ENCODE results near the gene CCDC91.

CCDC91 gene

DNA sequence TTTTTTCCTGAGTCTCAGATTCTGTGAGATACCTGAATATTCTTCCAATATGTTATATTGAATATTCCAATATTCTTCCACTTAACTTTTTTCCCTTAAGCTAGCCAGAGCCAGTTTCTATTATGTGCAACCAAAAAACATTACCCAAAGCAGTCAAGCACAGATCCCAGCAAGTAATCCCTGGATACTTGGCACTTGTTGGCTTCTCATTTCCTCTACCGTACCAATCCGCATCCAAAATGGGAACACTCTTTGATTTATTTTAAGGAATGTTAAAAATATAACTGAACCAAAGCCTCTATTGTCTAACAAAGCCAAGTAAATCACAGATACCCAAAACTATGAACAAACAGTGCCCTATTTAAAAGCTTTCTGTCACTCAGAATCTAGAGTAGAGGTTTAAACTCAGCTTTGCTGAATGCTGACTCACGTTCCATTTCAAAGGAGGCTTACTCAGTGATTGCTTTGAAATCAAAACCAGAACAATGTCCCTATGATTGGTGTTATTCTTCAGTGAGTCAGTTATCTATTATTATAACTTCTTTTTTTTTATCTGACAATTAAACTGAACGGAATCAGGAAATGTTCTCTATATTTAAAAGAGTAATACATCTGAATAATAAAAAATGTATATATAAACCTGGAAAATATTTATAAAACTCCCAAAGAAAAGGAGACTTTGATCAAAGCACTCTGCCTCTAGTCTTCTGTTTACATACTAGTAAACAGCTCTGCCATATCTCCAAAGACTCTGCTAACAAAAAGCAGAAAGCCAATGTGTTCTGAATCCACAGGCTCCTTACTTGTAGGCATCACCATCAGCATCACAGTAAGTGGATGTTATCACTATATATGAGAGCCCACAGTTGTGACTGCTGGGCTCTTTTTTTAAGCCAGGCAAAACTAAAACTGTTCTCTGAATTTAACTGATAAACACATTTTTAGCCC lies 360.8 kb downstream of the CCDC91 start:
- DNase-seq, result no peak

DNA sequence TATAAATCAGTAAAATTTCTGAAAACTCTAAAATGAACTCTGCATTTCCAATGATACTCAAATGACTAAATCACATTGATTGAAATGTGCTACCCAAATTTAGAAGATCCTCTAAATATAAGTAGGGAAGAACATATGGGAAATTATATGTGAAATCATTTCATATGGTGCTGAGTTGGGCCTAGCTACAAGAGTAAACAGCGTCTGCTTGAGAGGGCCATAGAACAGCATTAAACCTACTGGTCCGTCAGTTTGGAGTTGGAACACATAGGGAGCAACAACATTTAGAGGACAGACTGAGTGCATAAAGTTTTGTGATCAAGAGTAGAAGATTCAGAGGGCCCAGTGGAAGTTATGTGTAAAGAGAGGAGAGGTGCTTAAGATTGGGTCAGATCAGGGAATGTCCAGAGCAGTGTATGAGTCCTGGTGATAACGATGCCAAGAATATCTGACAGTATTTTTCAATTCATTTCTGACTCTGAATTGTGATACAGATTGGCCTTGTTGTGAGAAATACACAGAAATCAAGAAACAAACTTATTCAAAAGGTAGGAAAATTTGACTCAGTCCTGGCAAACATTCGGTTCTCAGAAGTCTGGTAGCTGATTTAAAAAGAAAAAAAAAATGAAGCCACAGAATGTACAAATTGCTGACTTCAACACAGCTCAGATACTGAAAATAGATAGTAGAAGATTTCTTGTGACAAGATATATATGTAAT lies 362.2 kb downstream of the CCDC91 start:
- DNase-seq, result no peak

DNA sequence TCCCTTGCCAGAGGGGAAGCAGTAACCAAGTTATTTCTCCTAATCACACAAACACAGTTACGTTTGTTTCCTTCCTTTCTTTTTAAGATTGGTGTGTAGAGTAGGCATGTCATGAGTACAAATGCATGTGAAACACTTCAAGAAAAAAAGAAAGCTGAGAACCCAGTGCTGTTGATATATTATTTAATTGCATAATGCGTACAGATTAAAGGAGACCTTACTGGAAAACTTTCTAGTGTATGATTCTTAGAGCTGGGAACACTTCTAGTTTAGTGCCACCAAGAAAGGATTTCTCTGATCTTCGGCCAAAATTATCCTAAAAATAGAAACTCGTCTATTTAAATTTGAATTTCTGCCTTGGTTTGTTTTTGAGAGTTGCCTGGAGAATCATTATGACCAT lies 365.5 kb downstream of the CCDC91 start:
- DNase-seq, result no peak

DNA sequence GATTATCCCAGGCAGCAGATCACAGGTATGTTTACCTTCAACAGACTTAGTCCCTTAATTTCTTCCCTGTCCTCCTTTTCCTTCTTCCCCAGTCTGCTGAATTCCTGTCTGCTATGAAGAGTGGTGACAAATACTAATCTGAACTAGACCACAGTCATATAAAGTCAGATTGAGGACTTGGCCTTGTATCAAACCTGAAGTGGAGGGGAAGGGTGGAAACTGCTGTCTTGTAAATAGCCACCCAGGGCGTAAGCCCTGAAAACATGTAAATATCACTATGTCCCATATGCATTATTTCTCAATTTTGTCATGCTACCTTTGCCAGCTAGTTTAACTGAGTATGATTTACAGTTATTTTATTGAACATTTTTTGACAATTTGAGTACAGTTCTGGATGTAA lies 368.0 kb downstream of the CCDC91 start:
- no peak for DNase-seq

DNA sequence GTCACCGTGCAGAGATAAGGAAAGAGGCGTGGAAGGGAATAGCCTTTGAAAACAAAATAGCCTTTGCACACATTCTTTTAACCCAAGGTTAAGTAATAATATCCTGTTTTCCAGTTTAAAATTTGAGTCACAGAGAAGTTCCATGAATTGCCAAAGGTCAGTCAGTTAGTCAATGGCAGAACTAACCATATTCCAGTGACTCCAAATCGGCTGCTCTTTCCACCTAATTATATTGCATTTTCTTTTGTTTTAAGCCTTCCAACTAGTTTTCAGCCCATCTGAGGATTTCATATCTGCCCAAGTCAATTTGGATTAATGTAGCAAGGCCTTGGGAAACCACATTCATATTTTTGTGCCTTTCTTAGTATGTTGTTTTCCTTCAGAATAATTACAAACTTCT lies 373.0 kb downstream of the CCDC91 start:
- no peak for DNase-seq

DNA sequence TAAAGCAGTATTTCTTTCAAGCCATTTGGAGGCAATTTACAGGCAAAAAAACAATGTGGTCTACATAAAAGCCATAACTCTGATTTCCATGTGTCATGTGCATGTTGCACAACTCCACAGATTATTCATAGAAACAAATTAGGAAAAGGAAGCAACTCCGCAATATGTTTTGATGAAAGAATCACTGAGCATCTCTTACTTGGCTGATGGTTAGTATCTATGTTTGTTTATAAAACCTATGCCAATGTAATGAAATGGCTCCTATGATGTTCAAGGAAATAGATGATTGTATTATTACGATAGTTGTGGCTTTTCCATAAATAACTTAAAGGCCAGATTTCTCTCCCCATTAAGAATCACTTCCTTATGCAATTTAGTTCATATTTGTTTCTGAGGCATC lies 373.7 kb downstream of the CCDC91 start:
- DNase-seq, result no peak

DNA sequence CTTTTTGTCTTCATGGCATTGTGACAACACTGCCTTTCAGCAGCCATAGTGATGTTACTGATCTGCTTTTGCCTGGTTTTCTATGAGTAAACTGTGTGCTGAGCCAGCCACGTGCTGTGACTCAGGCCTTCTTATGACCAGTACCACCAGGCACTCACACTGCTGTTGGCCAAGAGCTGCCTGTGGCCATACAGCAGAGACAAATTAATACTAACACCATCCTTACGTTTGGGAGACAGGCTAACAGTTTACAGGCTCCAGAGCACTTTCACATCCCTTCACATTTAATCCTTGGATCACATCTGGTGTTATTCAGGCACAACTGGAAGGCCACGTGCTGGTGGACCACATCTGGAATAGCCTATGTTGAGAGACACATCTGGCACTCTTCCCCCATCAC lies 377.9 kb downstream of the CCDC91 start:
- no peak for DNase-seq

DNA sequence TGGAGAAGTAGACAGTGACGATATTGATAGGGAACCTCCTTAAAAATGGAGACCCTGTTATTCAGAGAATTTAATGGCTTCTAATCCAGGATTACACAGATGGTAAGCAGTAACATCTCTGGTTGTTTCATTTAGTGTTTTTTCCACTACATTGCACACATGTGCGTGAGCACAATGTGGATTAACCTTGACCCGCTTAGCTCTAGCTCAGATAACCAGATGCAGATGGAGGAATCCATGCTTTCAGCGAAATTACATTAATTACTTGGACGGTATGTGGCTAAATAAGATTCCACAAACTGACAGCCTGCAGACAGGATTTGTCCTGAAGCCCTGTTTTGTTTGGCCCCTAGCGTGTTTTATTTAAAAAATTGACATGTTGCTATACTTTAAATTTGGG lies 378.4 kb downstream of the CCDC91 start:
- no peak for DNase-seq

DNA sequence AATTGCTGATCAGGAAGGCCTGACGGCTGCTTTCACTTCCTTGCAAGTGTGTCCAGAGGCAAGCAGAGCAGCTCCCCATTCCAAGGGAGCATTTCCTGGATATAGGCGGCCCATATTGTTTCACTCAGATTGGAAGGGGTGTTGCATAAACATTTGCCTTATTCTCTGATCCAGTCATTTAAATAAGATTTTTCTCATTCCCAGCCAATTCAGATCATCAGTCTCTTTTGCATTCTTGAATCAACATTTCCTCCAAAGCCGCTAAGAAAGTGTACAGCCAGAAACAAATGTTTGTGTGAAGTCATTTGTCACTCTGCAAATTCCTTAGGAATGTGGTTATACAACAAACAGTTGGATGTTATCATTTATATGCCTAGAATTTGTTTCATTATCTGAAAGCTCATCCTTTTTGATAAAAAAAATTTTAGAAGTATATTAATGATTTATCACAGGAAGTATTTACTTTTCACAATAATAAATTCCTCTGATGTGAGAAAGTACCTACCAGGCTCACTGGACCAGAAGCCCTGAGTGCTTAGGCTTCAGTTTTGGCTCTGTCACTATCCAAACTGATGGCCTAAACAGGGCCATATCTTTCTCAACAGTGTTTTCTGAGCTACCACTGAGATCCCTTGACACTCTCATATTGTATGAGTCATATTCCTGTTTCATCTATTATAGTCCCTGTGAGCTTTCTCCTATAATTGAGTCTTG lies 379.6 kb downstream of the CCDC91 start:
- no peak for DNase-seq

DNA sequence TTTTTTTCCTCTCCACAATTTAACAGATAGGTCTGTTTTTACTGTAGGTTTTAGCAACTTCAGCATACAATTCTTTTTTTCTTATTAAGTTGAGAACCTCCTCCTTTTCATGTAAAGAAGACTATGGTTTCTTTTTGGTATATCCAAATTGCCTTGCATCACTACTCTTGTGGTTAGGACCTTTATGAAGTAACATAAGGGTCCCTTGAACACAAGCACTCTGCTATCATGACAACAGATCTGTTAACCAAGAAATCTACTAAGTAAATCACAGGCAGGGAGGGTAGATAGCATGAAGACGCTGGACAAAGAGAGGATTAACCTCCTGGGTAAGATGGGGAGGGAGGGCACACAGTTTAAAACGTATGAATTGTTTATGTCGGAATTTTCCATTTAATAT lies 380.6 kb downstream of the CCDC91 start:
- no peak for DNase-seq

DNA sequence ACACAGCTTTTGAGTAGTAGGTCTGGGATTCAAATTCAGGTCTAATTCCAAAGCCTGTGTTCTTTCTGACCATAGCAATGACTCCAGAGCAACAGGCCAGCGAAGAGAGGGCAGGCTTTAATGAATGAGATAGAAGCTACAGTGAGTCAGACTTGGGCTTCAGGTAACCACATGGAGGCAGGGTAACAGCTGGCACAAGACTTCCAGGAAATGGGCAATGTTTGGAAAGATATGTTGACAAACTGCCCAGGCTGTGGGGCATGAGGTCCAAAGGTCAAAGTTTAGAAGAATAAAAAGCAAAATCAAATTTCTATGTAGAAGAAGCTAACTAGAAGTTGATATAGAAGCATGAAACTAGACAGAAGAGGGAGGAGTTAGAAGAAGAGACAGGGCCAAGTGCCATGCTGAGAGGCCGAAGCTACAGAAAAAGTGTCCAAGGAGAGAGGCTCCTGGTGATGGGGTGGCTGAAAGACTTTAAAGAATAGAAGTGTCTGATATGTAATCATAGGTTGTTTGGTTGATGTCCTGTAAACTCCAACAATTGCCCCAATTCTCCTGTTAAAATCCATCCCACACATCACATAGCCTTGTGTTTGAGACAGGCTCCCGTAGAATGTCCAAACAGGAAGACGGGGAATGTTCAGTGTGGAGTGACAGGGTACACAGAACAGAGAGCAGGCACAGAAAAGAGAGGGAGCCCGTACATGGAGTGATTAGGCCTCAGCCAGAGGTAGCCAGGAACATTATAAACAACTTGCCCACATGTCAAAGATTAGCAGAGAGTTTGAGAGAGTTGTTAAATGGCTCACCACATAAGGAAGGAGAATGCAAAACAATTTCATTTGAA lies 384.7 kb downstream of the CCDC91 start:
- no peak for DNase-seq

DNA sequence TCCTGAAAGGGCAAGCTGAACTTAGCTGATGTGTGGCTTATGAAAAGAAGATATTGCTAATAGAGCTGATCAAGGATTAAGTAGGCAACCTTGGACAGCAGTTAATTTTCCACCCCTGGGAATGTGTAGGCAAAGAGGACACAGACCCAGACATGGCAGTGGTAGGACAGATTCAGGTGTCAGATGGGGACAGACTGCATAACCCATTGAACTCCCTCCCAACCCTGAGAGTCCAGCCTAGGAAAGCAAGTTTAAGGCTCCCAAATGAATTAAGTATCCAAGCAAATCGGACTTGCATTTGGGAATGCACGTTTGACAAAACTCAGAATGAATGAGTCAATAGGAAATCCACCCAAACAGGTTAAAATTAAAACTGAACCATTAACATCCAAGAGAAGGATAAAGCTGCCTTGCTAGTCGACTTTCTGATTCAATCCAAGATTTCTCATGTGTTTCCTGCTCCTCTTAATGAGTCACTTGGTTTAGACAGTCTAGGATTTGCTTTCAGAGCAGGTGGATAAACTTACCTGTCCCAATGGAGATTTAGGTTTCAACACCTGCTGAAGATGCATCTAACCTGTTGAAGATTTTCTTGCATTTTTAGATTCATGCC lies 385.4 kb downstream of the CCDC91 start:
- no peak for DNase-seq

DNA sequence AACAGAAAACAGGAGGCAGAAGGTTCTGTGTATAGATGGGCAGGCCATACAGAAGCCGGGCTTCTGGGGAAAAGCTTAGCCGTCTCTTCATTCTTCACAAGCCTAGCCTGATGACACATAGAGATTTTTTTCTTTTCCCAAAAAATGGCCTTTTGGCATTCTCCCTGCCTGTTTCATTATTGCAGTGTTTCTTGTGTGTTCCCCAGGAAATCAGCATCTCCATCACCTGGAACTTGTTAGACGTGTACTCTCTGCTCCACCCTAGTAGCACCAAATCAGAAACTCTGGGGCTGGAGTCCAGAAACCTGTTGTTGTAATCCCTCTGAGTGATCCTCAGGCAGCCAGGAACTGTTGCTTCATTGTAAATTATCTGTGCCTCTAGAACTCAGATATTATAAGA lies 388.1 kb downstream of the CCDC91 start:
- DNase-seq, result no peak

DNA sequence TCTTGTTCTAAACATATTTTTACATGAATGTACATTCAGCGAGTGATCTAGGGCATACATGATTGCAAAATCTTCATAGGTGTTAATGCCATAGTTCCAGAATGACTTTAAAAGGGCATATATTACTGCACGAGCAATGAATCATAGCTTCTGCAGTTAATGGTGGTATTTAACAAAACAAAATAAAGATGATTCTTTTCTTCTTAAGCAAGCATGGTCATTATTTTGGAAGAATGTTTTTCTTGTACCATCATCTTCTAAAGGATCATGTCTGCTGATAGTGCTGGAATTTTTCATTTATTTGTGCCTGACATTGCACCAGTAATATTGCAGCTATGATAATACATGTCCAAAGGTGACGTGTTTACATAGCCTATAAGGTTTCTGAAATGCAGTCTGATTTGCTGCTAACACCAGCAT lies 388.6 kb downstream of the CCDC91 start:
- DNase-seq, result no peak

DNA sequence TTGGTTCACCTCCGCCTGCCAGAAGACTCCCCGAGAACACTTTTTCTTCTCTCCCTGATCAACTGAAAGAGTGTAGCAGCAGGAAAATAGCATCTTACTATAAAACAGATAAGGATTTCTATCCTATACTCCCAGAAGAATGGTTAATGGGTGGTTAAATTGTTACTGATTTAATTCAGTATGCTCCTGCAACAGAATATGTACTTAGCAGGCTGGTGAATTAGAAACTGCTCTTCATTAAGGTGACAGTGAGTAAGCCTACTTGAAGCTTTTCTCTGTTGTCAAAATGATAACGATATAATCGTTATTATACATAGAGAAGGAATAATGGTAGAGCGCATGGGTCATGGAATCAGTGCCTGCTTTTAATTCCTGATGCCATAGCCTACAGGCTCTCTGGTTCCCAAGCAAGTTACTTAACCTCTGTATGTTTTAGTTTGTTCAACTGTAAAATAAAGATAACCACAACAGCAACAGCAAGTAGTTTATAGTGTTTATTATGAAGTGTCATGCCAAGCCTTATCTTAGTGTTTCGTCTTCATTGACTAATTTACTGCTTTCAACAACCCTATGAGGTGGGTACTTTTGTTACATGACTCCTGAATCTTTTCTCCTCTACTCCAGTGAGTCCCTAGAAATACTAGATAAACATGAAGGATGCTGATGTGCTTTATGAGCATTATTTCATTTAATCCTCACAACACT lies 392.6 kb downstream of the CCDC91 start:
- no peak for DNase-seq

DNA sequence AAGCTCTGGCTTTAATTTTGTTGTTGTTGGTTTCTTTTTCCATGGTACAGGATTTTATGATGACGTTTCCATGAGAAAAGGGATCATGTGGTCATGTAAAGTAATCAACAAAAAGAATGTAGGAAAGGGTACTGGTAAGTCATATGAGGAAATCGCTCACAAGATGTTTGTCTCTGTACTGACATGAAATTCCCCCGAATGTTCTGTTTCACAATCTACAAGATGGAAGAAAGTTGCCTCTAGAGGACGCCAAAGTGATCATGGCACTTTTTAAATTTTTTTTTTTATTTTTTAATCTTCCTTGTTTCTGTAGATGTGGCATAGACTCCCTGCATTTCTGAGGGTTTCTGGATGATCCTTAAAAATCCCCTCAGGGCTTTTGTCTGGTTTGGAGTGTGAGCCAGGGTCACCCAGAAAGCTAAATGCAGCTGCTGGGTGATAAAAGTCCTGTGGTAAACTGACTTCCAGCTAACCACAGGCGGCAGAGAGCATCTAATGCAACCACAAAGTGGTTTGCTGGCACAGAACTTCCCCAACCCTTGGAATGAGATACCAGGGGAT lies 393.5 kb downstream of the CCDC91 start:
- no peak for DNase-seq

DNA sequence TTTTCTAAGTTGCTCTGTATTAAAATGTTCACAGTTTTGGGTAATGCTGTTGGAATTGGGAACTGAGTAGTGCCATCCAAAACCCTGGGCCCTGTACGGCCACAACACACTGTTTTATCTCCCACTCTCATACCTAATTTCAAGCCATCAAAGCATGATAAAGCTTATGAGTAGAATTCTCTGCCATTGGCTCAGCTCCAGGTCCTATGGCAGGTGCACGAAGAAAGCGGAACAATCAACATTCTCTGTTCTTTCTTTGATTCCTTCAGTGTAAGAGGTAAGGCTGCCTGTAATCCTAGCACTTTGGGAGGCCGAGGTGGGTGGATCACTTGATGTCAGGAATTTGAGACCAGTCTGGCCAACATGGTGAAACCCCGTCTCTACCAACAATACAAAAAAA lies 394.9 kb downstream of the CCDC91 start:
- DNase-seq, result no peak

DNA sequence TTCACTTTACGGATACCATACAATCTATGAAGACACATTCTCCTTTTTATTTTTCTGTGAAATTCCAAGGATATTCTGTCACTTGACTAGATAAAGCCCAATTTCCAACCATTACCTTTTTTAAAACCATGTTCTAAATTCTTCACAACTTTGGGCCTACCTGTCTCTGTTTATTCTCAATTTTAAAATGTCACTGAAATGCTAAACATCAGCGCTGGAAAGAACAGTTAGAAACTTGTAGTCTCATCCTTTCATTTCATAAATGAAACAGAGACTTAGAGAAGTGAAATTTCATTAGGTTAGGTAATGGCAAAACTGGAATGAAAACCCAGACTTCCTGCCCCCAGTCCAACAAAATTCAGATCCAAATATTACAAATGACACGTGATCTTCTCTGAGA lies 396.2 kb downstream of the CCDC91 start:
- DNase-seq, result no peak

DNA sequence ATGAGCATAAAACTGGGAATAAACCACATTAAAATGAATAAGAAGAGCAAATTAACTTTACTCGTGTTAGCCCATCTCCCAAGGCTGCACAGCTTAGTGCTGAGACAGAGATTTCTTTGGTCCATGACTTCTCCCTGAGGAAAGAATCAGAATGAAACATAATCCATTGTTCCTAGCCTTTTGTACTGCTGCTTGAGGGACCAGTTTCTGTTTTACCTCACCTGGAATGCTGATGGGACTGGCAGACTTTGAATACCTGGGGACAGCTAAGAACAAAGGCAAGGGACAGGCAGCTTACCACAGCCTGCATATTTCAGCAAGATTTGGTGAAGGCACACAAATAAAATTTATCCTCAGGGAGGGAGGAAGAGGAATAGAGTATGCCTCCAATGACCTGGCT lies 401.6 kb downstream of the CCDC91 start:
- DNase-seq, result no peak
